ENCODE data around the gene DBX2. TPM values are rescaled to one million over a fixed set of nuclear protein-coding genes. Genes with fewer than 3 reads are reported as not detected.
"Not testable (repeated sequence)": the region's sequence is repeated elsewhere in the genome, so short reads cannot be mapped to it uniquely, and the experiment has no call there.

The DBX2 gene
- total RNA-seq, 1 experiment from 2014 or later = not detected

DNA sequence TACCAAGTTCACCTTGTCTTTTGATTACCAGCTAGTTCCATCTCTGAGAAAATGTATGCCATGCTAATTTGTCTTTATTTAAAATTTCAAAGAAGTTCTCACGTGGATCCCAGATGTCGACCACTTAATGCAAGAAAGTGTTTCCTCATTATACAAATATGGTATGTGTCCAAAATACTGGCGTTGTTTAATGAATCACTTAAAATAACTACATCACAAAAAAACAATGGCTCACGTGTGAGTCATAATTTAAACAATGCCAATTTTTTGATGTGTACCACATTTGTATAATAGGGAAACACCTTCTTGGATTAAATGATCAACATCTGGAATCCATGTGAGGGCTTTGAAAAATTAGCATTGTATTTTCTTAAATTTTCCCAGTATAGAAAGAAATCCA lies 40.8 kb downstream of the DBX2 start:
- peak; percentile 34 for DNase-seq (ENCODE audit: low read depth)

DNA sequence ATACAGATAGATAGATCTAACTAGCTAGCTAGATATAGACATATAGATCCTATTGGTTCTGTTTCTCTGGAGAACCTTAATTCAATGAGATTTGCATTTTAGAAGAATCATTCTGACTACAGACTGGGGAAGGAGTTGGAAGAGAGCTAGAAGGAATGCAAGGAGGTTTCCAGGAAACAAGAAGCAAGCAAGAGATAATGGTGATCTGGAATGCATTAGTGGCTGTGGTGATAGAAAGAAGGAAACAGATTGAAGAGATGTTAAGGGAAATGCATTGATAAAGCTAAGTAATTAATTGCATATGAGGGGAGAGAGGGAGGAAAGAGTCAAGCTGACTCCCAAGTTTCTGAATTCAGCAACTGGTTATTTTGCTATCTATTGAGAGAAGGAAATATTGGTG lies 42.7 kb downstream of the DBX2 start:
- DNase-seq (ENCODE audit: low read depth) = no peak

DNA sequence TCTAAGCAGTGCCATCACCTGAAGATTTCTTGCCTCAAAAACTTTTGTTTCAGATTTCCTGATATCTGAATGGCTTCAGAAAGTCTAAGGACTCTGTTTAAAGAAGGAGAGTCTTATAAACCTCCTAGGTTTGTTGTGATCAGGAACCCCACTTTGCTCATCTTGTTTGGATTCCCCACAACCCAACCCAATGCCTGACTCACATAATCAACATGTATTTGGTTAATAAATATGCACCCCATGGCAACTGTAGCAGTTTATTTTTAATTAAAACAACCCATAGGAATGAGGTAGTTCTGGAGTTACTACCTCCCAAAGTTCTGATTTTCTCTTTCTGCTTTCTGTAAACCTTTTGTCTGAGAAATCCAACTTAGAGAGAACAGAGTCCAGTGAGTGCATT lies 51.5 kb downstream of the DBX2 start:
- DNase-seq (ENCODE audit: low read depth) = no peak

DNA sequence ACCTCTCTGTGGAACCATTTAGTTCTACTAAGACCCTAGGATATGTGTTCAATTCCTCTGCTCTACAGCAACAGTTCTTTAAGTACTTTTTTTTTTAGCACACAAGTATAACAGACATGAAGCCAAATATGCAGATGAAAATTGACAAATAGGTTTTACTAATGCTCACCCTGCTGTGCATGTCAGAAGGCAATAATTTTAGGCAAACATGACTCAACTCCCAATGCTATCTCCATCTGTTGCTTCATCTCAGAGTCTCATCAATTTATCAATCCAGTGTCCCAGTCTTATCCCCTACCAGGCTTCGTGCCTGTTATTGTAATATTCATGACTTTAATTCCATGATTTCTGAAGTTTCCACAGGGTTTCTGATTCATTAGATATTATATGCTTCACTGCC lies 57.7 kb downstream of the DBX2 start:
- DNase-seq (ENCODE audit: low read depth) = no peak

DNA sequence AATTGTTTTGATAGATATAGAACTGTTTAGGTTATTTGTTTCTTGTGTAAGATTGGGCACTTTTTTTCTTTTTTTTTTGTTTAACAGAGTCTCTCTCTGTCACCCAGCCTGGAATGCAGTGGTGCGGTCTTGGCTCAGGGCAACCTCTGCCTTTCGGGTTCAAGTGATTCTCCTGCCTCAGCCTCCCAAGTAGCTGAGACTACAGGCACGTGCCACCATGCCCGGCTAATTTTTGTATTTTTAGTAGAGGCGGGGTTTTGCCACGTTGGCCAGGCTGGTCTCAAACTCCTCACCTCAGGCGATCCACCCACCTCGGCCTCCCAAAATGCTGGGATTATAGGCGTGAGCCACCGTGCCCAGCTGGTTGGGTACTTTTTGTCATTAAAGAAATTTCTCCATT lies 66.0 kb downstream of the DBX2 start:
- DNase-seq (ENCODE audit: low read depth) = not testable (repeated sequence)

DNA sequence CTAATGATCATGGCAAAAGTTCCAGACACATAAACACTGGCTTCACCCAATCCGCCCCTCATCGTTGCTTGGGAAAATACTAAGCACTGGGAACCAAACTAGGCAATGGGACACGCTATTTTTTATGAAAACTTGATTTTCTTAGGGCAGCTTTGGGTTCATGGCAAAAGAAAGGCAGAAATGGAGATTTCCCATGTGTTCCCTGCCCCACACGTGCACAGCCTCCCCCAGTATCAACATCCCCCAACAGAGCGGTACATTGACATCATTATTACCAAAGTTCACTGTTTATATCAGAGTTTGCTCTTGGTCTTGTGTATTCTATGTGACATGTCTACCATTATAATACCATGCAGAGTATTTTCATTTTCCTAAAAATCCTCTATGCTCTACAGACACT lies 71.0 kb downstream of the DBX2 start:
- no peak for DNase-seq (ENCODE audit: low read depth)

DNA sequence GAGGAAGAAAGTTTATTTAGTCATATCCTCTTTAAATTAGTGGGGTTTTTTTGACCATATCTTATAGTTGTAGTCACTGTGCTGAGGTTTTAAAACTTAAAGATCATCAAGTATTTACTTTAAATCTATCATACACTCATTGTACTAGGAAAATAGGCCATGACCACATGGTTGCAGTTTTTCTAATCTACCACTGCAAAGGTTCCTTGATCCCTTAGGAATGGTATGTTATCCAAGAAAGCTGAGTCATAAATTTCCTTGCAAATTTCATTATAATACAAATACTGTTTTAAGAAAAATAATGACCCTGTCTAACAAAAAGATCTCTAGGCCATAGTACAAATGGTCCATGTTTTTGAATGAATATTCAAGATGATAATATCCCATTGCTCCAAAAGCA lies 74.7 kb downstream of the DBX2 start:
- no peak for DNase-seq (ENCODE audit: low read depth)

DNA sequence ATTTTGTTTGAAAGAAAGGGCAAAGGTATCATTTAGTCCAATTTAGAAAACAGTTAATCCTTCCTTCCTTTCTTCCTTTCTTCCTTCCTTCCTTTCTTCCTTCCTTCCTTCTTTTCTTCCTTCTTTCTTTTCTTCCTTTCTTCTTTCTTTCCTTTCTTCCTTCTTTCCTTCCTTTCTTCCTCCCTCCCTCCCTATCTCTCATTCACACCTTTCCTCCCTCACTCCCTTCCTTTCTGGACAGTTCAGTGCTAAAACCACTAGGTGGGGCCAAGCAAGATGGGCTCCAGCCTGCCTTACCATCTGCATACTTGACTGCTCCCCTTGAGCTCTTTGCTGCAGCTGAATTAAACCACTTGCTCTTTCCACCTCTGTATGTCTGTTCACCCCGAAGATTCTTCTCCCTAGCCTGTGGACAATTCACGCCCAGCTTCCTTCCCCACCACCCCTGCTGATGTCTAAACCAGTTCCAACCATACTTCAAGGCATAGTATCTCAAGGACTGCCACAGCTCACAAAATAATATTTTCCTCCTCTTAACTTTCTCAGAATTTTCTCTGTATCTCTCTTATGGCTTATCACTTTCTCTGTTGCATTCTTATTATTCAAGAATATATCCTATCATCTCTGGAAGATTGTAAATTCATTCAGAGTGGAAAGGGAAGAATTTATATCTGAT lies 78.0 kb downstream of the DBX2 start:
- DNase-seq (ENCODE audit: low read depth) = peak; percentile 10

DNA sequence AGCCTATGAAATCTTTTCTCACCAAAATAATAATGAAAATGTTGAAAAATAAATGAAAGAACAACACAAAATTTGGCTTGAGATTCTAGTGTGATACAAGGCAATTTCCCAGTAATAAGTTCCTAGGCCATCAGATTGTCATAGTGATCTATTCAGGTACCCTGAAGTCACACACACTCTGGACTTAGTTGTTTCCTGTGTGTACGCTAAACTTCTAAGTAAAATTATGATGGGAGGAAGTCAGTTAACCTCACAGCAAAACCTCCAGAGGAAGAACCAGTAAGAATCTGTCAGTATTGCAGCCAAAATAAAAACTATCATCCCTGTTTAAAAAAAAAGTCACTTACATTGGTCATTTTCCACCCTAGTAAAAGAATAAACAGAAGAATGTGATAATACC lies 81.9 kb downstream of the DBX2 start:
- DNase-seq (ENCODE audit: low read depth) = no peak

Other genes with a start within 250 kb of the DBX2 start
- under 0.01 and 1.1 TPM in 2 replicates for gene NELL2, start 174.8 kb downstream of the DBX2 start, total RNA-seq (2014; rRNA removed; shearing (Covaris generic))
- 58.1 and 62.1 TPM in 2 replicates for gene ANO6, start 165.0 kb upstream of the DBX2 start, total RNA-seq (2014; rRNA removed; shearing (Covaris generic))

All from RPMI7951 (cell line).